HL-60 (cell line): ENCODE measurements around the gene ANKRD44.

Source experiments
- DNase-seq, 2 experiments: peaks; one replicate each; pipeline ENCODE4 v3.0.0-alpha.2; 2010 to 2020; ENCODE audit warnings: low read depth in 1 of 2, low spot score in 1 of 2
- H3K27ac ChIP-seq: fragments of 250-450 bp; sonication (Bioruptor Pico); replicated peaks from 2 replicates; pipeline ENCODE4 v1.5.1; 2020; ENCODE audit warnings: mild to moderate bottlenecking, moderate library complexity
- H3K27me3 ChIP-seq: fragments of 250-450 bp; sonication (Bioruptor Pico); 2 replicates; pipeline ENCODE4 v1.5.1; 2021; ENCODE audit warnings: mild to moderate bottlenecking, moderate library complexity; ENCODE audit not compliant: insufficient read depth, poor library complexity, severe bottlenecking
- H3K4me3 ChIP-seq: replicated peaks from 2 replicates; pipeline ENCODE4 v1.5.1; 2011; ENCODE audit warnings: mild to moderate bottlenecking, control low read depth, low read length; ENCODE audit not compliant: insufficient read depth
- CTCF ChIP-seq: IDR thresholded peaks from one replicate; pipeline ENCODE4 v1.5.1; 2011; ENCODE audit warnings: low read length, control low read depth, inconsistent platforms; ENCODE audit not compliant: insufficient read depth
- GABPA ChIP-seq: IDR thresholded peaks from 2 replicates; pipeline ENCODE4 v1.6.1; 2012; ENCODE audit warnings: low read depth
- POLR2AphosphoS5 ChIP-seq: IDR thresholded peaks from 2 replicates; pipeline ENCODE4 v1.6.1; 2012; ENCODE audit warnings: low read depth
- REST ChIP-seq: IDR thresholded peaks from 2 replicates; pipeline ENCODE4 v1.6.1; 2012; ENCODE audit warnings: low read depth; ENCODE audit not compliant: insufficient replicate concordance
- SPI1 ChIP-seq: IDR thresholded peaks from 2 replicates; pipeline ENCODE4 v1.6.1; 2012; ENCODE audit warnings: low read depth, mild to moderate bottlenecking, borderline replicate concordance
- long read RNA-seq: library from polyadenylated mRNA; unstranded; transcript quantifications from one replicate; pipeline ENCODE4 v2.0.0, GENCODE V29; 2020

Gene ANKRD44
- long read RNA-seq, full-length matches to known transcripts, result 46 of 78 reads
- long read RNA-seq, partial matches to known transcripts, result 17 of 78 reads
- long read RNA-seq, other reads (novel, unspliced or antisense), result 15 of 78 reads

- peak within 1 kb of the TSS; percentile 85 for H3K27ac ChIP-seq
- TF ChIP-seq GABPA, result no peak
- no peak for TF ChIP-seq SPI1
- TF ChIP-seq REST, result no peak
- TF ChIP-seq POLR2AphosphoS5, result peak; percentile 61; the same call in 1 of the 2 replicates
- H3K27me3 ChIP-seq, result no peaks in the 10 kb centered on the region
- DNase-seq, result peak; percentile 51 to 87
- H3K4me3 ChIP-seq, result peak within 1 kb of the TSS; percentile 73
These were observed at the start of gene ANKRD44 for GRCh38 chr2:197310271-197310985. ANKRD44 (minus strand) TSS chr2:197310780; CDS start chr2:197310604, 176 bp downstream.

GRCh38 chr2:197359859-197360258, 49.3 kb upstream of the ANKRD44 start:
- no peaks in the 10 kb centered on the region for H3K27me3 ChIP-seq
- H3K27ac ChIP-seq, result no peak overlapping the region
- no peak overlapping the region for H3K4me3 ChIP-seq
- TF ChIP-seq CTCF (peak; percentile 7), POLR2AphosphoS5 (no peak)
- DNase-seq, result no peak

GRCh38 chr2:197358931-197359330, 48.4 kb upstream of the ANKRD44 start:
- no peaks in the 10 kb centered on the region for H3K27me3 ChIP-seq
- DNase-seq, result no peak
- no peak overlapping the region for H3K4me3 ChIP-seq
- no peak overlapping the region for H3K27ac ChIP-seq
- no peak for TF ChIP-seq CTCF
- TF ChIP-seq GABPA, result no peak
- no peak for TF ChIP-seq SPI1
- TF ChIP-seq REST, result no peak
- TF ChIP-seq POLR2AphosphoS5, result no peak

- Histone ChIP-seq H3K4me3 (no peak overlapping the region), H3K27ac (no peak overlapping the region), H3K27me3 (no peaks in the 10 kb centered on the region)
- no peak for DNase-seq
- no peak for TF ChIP-seq POLR2AphosphoS5
- TF ChIP-seq CTCF, result no peak
- TF ChIP-seq GABPA, result no peak
- no peak for TF ChIP-seq REST
- no peak for TF ChIP-seq SPI1
These were observed 47.4 kb upstream of the ANKRD44 start for GRCh38 chr2:197357986-197358385.
